ENCODE measurements around the gene ZYX.

The ZYX gene

DNA sequence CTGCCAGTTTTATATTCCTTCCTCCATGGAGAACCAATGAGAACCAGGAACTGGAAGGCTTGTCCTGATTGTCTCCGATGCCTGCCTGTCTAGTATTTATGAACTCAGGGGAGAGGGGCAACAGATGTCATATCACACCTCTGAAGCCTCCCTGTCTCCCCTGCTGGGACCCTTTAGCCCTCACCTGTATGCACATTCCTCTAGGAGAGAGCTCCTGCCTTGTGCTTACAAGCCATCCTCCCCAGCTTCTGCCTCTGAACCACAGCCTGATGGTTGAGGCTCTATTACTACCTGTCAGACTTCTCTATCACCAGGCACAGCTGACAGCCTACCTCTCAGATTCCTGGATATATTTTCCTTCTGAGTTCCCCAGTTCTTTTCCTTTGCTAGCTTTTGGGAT lies 12.8 kb upstream of the ZYX start:
- no peaks in the 10 kb centered on the region for H3K9me2 ChIP-seq (replicated peaks; ENCODE audit: insufficient read depth, low read length)
- no peaks in the 10 kb centered on the region for H3K27me3 ChIP-seq (ENCODE audit: low read length)
- no peak overlapping the region for H2AFZ ChIP-seq (ENCODE audit: low read depth, low read length, severe bottlenecking)

DNA sequence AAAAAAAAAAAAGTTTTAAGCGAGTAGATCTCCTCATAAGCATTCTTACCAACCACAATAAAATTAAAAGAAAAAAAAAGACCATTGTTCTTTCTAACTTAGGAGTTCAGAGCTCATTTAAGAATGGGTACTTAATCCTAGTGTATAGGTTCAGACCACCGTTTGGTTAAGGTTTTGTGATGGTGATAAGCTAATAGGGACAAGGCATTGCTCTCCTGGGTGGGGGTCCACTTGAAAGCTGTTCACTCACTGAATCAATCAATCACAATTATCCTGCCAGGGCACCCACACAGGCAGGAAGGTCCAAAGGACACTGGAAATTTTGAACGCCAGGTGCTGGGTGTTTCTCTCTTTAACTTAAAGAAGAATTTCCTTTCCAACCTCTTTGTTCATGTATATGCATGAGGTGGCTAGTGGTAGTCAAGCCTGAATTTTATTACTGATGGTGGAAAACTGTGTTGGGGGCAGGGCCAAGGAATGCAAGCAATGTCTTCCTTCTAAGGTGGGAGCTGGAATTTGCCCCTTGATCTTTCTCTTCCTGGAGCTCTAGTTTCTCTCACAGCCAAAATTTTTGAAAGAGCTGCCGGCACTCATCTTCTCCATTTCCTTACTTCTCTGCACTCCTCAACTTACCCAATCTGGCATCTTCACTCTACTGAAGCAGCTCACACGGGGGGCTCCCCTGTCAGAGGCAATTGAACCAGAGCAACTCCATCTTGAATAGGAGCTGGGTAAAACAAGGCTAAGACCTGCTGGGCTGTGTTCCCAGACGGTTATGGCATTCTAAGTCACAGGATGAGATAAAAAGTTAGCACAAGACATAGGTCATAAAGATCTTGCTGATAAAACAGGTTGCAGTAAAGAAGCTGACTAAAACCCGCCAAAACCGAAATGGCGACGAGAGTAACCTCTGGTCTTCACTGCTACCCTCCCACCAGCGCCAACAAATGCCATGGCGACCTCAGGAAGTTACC lies 11.2 kb upstream of the ZYX start:
- H3K9ac ChIP-seq (ENCODE audit: low read length): no peak overlapping the region
- no peak overlapping the region for H3K4me3 ChIP-seq (ENCODE audit: insufficient read depth, low read length, poor library complexity, severe bottlenecking)
- H3K79me2 ChIP-seq (ENCODE audit: insufficient read depth, low read length): no peaks in the 10 kb centered on the region
- H4K20me1 ChIP-seq (ENCODE audit: low read depth, low read length): no peaks in the 10 kb centered on the region
- no peaks in the 10 kb centered on the region for H3K9me3 ChIP-seq (ENCODE audit: insufficient read depth, low read length)
- H3K27ac ChIP-seq (ENCODE audit: low read depth, low read length): no peak overlapping the region
- no peaks in the 10 kb centered on the region for H3F3A ChIP-seq (ENCODE audit: insufficient read depth)
- H3K4me2 ChIP-seq (ENCODE audit: low read depth, low read length, poor library complexity, severe bottlenecking): no peak overlapping the region
- no peaks in the 10 kb centered on the region for H3K9me2 ChIP-seq (replicated peaks; ENCODE audit: insufficient read depth, low read length)
- no peaks in the 10 kb centered on the region for H3K27me3 ChIP-seq (ENCODE audit: low read length)
- no peak for TF ChIP-seq EZH2phosphoT487 (conservative IDR thresholded peaks at IDR 0.05; ENCODE audit: low read length)
- TF ChIP-seq, protein P1, sequence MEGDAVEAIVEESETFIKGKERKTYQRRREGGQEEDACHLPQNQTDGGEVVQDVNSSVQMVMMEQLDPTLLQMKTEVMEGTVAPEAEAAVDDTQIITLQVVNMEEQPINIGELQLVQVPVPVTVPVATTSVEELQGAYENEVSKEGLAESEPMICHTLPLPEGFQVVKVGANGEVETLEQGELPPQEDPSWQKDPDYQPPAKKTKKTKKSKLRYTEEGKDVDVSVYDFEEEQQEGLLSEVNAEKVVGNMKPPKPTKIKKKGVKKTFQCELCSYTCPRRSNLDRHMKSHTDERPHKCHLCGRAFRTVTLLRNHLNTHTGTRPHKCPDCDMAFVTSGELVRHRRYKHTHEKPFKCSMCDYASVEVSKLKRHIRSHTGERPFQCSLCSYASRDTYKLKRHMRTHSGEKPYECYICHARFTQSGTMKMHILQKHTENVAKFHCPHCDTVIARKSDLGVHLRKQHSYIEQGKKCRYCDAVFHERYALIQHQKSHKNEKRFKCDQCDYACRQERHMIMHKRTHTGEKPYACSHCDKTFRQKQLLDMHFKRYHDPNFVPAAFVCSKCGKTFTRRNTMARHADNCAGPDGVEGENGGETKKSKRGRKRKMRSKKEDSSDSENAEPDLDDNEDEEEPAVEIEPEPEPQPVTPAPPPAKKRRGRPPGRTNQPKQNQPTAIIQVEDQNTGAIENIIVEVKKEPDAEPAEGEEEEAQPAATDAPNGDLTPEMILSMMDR (IDR thresholded peaks at IDR 0.05; ENCODE audit: insufficient read depth, low read length, poor library complexity, severe bottlenecking): no peak
- no peaks in the 10 kb centered on the region for H3K36me3 ChIP-seq (ENCODE audit: low read length)
- no peak overlapping the region for H2AFZ ChIP-seq (ENCODE audit: low read depth, low read length, severe bottlenecking)

More for the DNA sequence above, 12.8 kb upstream of the ZYX start:
- H4K20me1 ChIP-seq (ENCODE audit: low read depth, low read length): no peaks in the 10 kb centered on the region
- TF ChIP-seq EZH2phosphoT487 (conservative IDR thresholded peaks at IDR 0.05; ENCODE audit: low read length): no peak
- TF ChIP-seq, protein P1 (IDR thresholded peaks at IDR 0.05; ENCODE audit: insufficient read depth, low read length, poor library complexity, severe bottlenecking): no peak
- no peaks in the 10 kb centered on the region for H3K9me3 ChIP-seq (ENCODE audit: insufficient read depth, low read length)
- no peak overlapping the region for H3K9ac ChIP-seq (ENCODE audit: low read length)
- H3K27ac ChIP-seq (ENCODE audit: low read depth, low read length): no peak overlapping the region
- no peaks in the 10 kb centered on the region for H3K36me3 ChIP-seq (ENCODE audit: low read length)
- no peak overlapping the region for H3K4me2 ChIP-seq (ENCODE audit: low read depth, low read length, poor library complexity, severe bottlenecking)
- no peak overlapping the region for H3K4me3 ChIP-seq (ENCODE audit: insufficient read depth, low read length, poor library complexity, severe bottlenecking)
- H3K79me2 ChIP-seq (ENCODE audit: insufficient read depth, low read length): no peaks in the 10 kb centered on the region
- no peaks in the 10 kb centered on the region for H3F3A ChIP-seq (ENCODE audit: insufficient read depth)

DNA sequence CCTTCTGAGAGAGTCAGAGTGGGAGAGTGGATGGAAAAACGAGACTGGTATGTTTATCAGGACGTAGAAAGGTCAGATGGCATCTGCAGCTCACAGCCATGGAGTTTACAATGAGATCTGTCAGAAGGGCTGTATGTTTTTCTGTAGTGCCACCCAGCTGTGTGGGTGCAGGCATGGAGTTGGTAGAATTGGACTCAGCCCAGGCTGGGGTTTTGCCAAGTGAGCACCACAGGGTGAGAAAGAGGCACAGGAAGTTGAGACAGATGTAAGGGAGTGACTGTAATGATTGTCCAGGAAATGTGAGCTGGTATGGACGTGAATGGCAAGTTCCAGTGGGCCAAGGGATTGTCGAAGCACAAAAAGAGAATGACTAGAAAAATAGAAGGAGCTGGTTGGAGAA lies 9.1 kb upstream of the ZYX start:
- no peaks in the 10 kb centered on the region for H3K79me2 ChIP-seq (ENCODE audit: insufficient read depth, low read length)
- H3K9me2 ChIP-seq (replicated peaks; ENCODE audit: insufficient read depth, low read length): no peaks in the 10 kb centered on the region
- H3K9ac ChIP-seq (ENCODE audit: low read length): no peak overlapping the region
- no peak overlapping the region for H3K4me2 ChIP-seq (ENCODE audit: low read depth, low read length, poor library complexity, severe bottlenecking)
- no peak overlapping the region for H3K4me3 ChIP-seq (ENCODE audit: insufficient read depth, low read length, poor library complexity, severe bottlenecking)
- H3K36me3 ChIP-seq (ENCODE audit: low read length): no peaks in the 10 kb centered on the region
- no peak overlapping the region for H2AFZ ChIP-seq (ENCODE audit: low read depth, low read length, severe bottlenecking)
- TF ChIP-seq, protein P1 (IDR thresholded peaks at IDR 0.05; ENCODE audit: insufficient read depth, low read length, poor library complexity, severe bottlenecking): no peak
- TF ChIP-seq EZH2phosphoT487 (conservative IDR thresholded peaks at IDR 0.05; ENCODE audit: low read length): no peak
- H4K20me1 ChIP-seq (ENCODE audit: low read depth, low read length): no peaks in the 10 kb centered on the region
- H3K27ac ChIP-seq (ENCODE audit: low read depth, low read length): no peak overlapping the region
- no peaks in the 10 kb centered on the region for H3K27me3 ChIP-seq (ENCODE audit: low read length)
- H3K9me3 ChIP-seq (ENCODE audit: insufficient read depth, low read length): no peaks in the 10 kb centered on the region
- no peaks in the 10 kb centered on the region for H3F3A ChIP-seq (ENCODE audit: insufficient read depth)

All from SU-DHL-6 (cell line).